Smooth muscle cell (in vitro differentiated cells): Measurements from ENCODE around the gene MRPL38. TPM values are rescaled to one million over a fixed set of nuclear protein-coding genes. Genes with fewer than 3 reads are reported as not detected.

Source experiments
- DNase-seq: peaks from one replicate; lab custom pipeline; 2025; ENCODE audit not compliant: unreplicated experiment; lab: John Stamatoyannopoulos, UW
- H2AFZ ChIP-seq: fragments of 200-600 bp; sonication (generic); 2 replicates; pipeline ENCODE4 v1.6.0; 2016; ENCODE audit warnings: antibody characterized with exemption, low read depth, mild to moderate bottlenecking
- H3F3A ChIP-seq: fragments of 200-600 bp; sonication (generic); 2 replicates; pipeline ENCODE4 v1.6.0; 2017; ENCODE audit warnings: antibody characterized with exemption, low read depth
- H3K27ac ChIP-seq: fragments of 200-600 bp; sonication (generic); 2 replicates; pipeline ENCODE4 v1.5.1; 2016; ENCODE audit warnings: low read depth, mild to moderate bottlenecking
- H3K27me3 ChIP-seq: fragments of 200-600 bp; sonication (generic); 2 replicates; pipeline ENCODE4 v1.6.1; 2016; ENCODE audit warnings: low read depth, mild to moderate bottlenecking
- H3K36me3 ChIP-seq: fragments of 200-600 bp; sonication (generic); 2 replicates; pipeline ENCODE4 v1.5.1; 2016; ENCODE audit warnings: low read depth
- H3K4me1 ChIP-seq: fragments of 200-600 bp; sonication (generic); 2 replicates; pipeline ENCODE4 v1.5.1; 2016; ENCODE audit warnings: low read depth
- H3K4me2 ChIP-seq: fragments of 200-600 bp; sonication (generic); 2 replicates; pipeline ENCODE4 v1.6.0; 2016; ENCODE audit warnings: mild to moderate bottlenecking
- H3K4me3 ChIP-seq: fragments of 200-600 bp; sonication (generic); 2 replicates; pipeline ENCODE4 v1.5.1; 2016; ENCODE audit warnings: mild to moderate bottlenecking
- H3K79me2 ChIP-seq: fragments of 200-600 bp; sonication (generic); 2 replicates; pipeline ENCODE4 v1.6.0; 2016; ENCODE audit warnings: low read depth, mild to moderate bottlenecking
- H3K9ac ChIP-seq: fragments of 200-600 bp; sonication (generic); 2 replicates; pipeline ENCODE4 v1.6.0; 2016; ENCODE audit warnings: low read depth
- H3K9me3 ChIP-seq: fragments of 200-600 bp; sonication (generic); replicated peaks from 2 replicates; pipeline ENCODE4 v1.5.1; 2016; ENCODE audit warnings: low read depth
- H4K20me1 ChIP-seq: fragments of 200-600 bp; sonication (generic); 2 replicates; pipeline ENCODE4 v1.6.0; 2016; ENCODE audit warnings: low read depth
- WGBS: methylation state at CpG from one replicate; pipeline ENCODE4 v1.1.7; 2016; ENCODE audit warnings: low lambda C conversion rate; 5-methylcytosine and 5-hydroxymethylcytosine counted together
- polyA plus RNA-seq: library from polyadenylated mRNA; unstranded; fragments of >200 nt; fragmentation: Nextera tagmentation; extraction: Ambion mirVana; gene quantifications from 2 replicates; pipeline ENCODE4 v1.2.1, GENCODE V29; 2016
- total RNA-seq: library from RNA; depleted of rRNA; stranded (reverse); fragments of >200 nt; gene quantifications from 2 replicates; pipeline ENCODE4 v1.2.3, GENCODE V29; 2014
- TF ChIP-seq, protein P1 (sequence below): fragments of 200-600 bp; sonication (generic); IDR thresholded peaks from 2 replicates; pipeline ENCODE4 v1.5.1; 2017; ENCODE audit warnings: borderline replicate concordance, mild to moderate bottlenecking, antibody characterized with exemption; ENCODE audit not compliant: insufficient read depth, poor library complexity, severe bottlenecking

MRPL38 gene
- total and polyA plus RNA-seq, 2 experiments from 2014 or later = 48.4 to 90.5 TPM

- H3K4me3 ChIP-seq = no peak overlapping the region
- no peak overlapping the region for H3K27ac ChIP-seq
- peaks cover 13% of the 10 kb centered on the region for H3K4me1 ChIP-seq
- TF ChIP-seq, protein P1, sequence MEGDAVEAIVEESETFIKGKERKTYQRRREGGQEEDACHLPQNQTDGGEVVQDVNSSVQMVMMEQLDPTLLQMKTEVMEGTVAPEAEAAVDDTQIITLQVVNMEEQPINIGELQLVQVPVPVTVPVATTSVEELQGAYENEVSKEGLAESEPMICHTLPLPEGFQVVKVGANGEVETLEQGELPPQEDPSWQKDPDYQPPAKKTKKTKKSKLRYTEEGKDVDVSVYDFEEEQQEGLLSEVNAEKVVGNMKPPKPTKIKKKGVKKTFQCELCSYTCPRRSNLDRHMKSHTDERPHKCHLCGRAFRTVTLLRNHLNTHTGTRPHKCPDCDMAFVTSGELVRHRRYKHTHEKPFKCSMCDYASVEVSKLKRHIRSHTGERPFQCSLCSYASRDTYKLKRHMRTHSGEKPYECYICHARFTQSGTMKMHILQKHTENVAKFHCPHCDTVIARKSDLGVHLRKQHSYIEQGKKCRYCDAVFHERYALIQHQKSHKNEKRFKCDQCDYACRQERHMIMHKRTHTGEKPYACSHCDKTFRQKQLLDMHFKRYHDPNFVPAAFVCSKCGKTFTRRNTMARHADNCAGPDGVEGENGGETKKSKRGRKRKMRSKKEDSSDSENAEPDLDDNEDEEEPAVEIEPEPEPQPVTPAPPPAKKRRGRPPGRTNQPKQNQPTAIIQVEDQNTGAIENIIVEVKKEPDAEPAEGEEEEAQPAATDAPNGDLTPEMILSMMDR = no peak
- no peaks in the 10 kb centered on the region for H3K9me3 ChIP-seq
- H3K79me2 ChIP-seq = peaks cover 9% of the 10 kb centered on the region
- 95% methylated on average over 18 of the region's 18 CpGs for WGBS
- peaks cover 12% of the 10 kb centered on the region for H3F3A ChIP-seq
- H4K20me1 ChIP-seq = peaks cover 5% of the 10 kb centered on the region
- no peak overlapping the region for H2AFZ ChIP-seq
- H3K36me3 ChIP-seq = no peaks in the 10 kb centered on the region
- H3K9ac ChIP-seq = no peak overlapping the region
- H3K27me3 ChIP-seq = no peaks in the 10 kb centered on the region
- no peak for DNase-seq
- no peak overlapping the region for H3K4me2 ChIP-seq
Measured at GRCh38 chr17:75893305-75894048, 11.2 kb downstream of the MRPL38 start.

- Histone ChIP-seq H4K20me1 (peaks cover 5% of the 10 kb centered on the region), H3K4me3 (no peak overlapping the region), H3K9ac (no peak overlapping the region), H3K36me3 (no peaks in the 10 kb centered on the region), H3K4me1 (peaks cover 13% of the 10 kb centered on the region), H3F3A (peaks cover 5% of the 10 kb centered on the region), H3K27ac (no peak overlapping the region), H3K27me3 (no peaks in the 10 kb centered on the region), H3K79me2 (peaks cover 9% of the 10 kb centered on the region), H3K4me2 (no peak overlapping the region), H3K9me3 (no peaks in the 10 kb centered on the region), H2AFZ (no peak overlapping the region)
- TF ChIP-seq, protein P1 = no peak
- 97% methylated on average over 15 of the region's 16 CpGs for WGBS
- DNase-seq = no peak
Measured at GRCh38 chr17:75892556-75893224, 12.0 kb downstream of the MRPL38 start.

DNA sequence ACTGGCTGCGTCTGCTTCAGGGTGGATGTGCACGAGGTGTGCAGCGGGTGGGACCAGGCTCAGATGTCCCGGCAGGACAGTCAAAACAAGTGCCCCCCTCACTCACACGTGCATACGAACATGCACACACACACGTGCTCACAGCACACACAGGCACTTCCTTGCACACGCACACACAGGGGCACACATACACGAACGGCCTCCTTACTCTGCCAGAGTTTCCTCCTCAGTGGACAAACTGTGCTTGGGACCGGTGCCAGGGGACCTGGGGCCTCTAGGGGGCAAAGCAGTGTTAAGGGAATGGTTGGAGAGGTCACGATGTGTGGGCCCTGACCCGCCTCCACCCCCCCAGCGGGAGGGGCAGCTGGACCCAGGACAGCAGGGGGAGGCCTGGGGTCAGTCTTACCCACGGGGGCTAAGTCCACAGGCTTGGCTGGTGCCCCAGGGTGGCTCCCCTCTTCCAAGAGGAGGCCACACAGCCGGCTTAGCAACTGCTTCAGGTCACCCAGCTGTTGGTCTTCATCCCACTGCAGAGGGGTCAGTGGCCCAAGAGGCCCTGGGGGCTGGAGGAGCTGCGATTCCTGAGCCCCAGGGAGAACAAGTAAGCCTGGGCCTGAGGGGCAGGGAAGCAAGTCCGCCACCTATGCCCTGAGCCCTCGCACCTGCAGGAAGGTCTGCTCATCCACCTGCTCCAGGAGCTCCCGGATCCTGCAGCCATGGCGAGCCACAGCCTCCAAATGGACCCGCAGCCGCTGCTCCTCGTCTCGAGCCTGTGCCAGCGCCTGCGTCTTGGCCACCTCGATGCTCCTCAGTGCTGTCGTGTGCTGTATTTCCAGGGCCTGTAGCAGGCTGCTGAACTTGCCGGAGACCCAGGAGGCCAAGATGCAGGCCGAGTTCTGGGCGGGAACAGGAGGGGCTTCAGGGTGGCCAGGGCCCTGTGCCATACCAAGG, 12.8 kb downstream of the MRPL38 start:
- Histone ChIP-seq H3K4me2 (no peak overlapping the region), H3K9me3 (no peaks in the 10 kb centered on the region), H3K36me3 (no peaks in the 10 kb centered on the region), H3K9ac (no peak overlapping the region), H3K27me3 (no peaks in the 10 kb centered on the region), H3K4me3 (no peak overlapping the region), H3K4me1 (peaks cover 13% of the 10 kb centered on the region), H3F3A (no peaks in the 10 kb centered on the region), H4K20me1 (peaks cover 5% of the 10 kb centered on the region), H3K27ac (no peak overlapping the region), H2AFZ (no peak overlapping the region), H3K79me2 (peaks cover 9% of the 10 kb centered on the region)
- WGBS = 94% methylated on average over 32 of the region's 32 CpGs
- TF ChIP-seq, protein P1 = no peak
- DNase-seq = no peak
